Measurements from ENCODE around the gene CLMN. TPM values are rescaled to one million over a fixed set of nuclear protein-coding genes. Genes with fewer than 3 reads are reported as not detected.
A peak's percentile ranks its signal among the peaks of the same experiment; 100 is the strongest.

Gene CLMN
- total RNA-seq, 4 donors from 2014 or later: 6.5 to 10.0 (median 7.9) TPM

DNA sequence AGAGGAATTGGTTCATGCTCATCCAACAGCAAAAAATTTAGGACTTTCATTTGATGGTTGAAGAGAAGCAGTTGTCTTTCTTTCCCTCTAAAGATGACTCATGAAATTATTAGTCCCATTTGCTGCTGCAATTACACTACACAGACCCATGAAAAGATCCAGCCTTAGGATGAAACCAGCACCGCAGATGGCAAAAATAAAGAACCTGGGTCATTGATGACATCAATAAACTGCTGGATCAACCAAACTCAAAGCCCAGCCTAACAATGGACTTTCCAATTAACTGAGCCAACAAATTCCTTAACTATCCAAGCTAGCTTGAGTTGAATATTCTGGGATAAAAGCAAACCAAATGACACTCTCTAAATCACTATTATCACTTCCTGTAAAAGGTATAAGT is 183.1 kb downstream of the CLMN start:
- no peaks in the 10 kb centered on the region for H3K9me3 ChIP-seq
- DNase-seq (ENCODE audit: extremely low spot score): no peak
- TF ChIP-seq POLR2A (IDR thresholded peaks at IDR 0.05; ENCODE audit: low read depth) (no peak), EP300 (IDR thresholded peaks at IDR 0.05) (no peak)
- H3K4me1 ChIP-seq: peaks cover 44 to 76% (median 70%) of the 10 kb centered on the region in 4 donors
- H3K27ac ChIP-seq (replicated peaks in 1 of 4): peak overlapping the region in 2 of 4 donors; percentile 26 to 65
- no peaks in the 10 kb centered on the region for H3K27me3 ChIP-seq
- intact Hi-C loops (cut with DNase I): no loop called here
- WGBS: 86% methylated on average over 1 of the region's 1 CpG
- H3K36me3 ChIP-seq: peaks cover 0 to 19% (median 8%) of the 10 kb centered on the region in 4 donors
- H3K4me3 ChIP-seq: no peak overlapping the region

- H3K27ac ChIP-seq (replicated peaks in 1 of 4): no peak overlapping the region
- 87% methylated on average over 8 of the region's 8 CpGs for WGBS
- peaks cover 0 to 38% (median 16%) of the 10 kb centered on the region in 4 donors for H3K36me3 ChIP-seq
- H3K4me1 ChIP-seq: peaks cover 28 to 54% (median 49%) of the 10 kb centered on the region in 4 donors
- no peak overlapping the region for H3K4me3 ChIP-seq
- TF ChIP-seq POLR2AphosphoS5 (IDR thresholded peaks at IDR 0.05) (no peak), POLR2A (IDR thresholded peaks at IDR 0.05; ENCODE audit: low read depth) (no peak), CTCF (IDR thresholded peaks at IDR 0.05) (no peak)
- intact Hi-C loops (cut with DNase I): no loop called here
- H3K27me3 ChIP-seq: no peaks in the 10 kb centered on the region
- no peaks in the 10 kb centered on the region for H3K9me3 ChIP-seq
- DNase-seq (ENCODE audit: extremely low spot score): no peak
Observed at GRCh38 chr14:95134304-95134933, 185.3 kb downstream of the CLMN start.

- no peak overlapping the region for H3K27ac ChIP-seq (replicated peaks in 1 of 4)
- WGBS: 79% methylated on average over 2 of the region's 2 CpGs
Observed at GRCh38 chr14:95133282-95133681, 186.4 kb downstream of the CLMN start.

GRCh38 chr14:95132760-95133159 is 186.9 kb downstream of the CLMN start:
- no peak for DNase-seq (ENCODE audit: extremely low spot score)
- Histone ChIP-seq H3K4me3 (no peak overlapping the region), H3K4me1 (peaks cover 17 to 40% (median 35%) of the 10 kb centered on the region in 4 donors), H3K9me3 (no peaks in the 10 kb centered on the region), H3K27ac (replicated peaks in 1 of 4) (no peak overlapping the region), H3K36me3 (peaks cover 0 to 46% (median 25%) of the 10 kb centered on the region in 4 donors), H3K27me3 (no peaks in the 10 kb centered on the region)
- intact Hi-C loops (cut with DNase I): no loop called here
- 79% methylated on average over 5 of the region's 5 CpGs for WGBS
- TF ChIP-seq POLR2A (IDR thresholded peaks at IDR 0.05; ENCODE audit: low read depth): no peak
- TF ChIP-seq POLR2AphosphoS5 (IDR thresholded peaks at IDR 0.05): no peak
- TF ChIP-seq CTCF (IDR thresholded peaks at IDR 0.05): no peak
- no peak for TF ChIP-seq EP300 (IDR thresholded peaks at IDR 0.05)

More at GRCh38 chr14:95133282-95133681, 186.4 kb downstream of the CLMN start:
- TF ChIP-seq EP300 (IDR thresholded peaks at IDR 0.05) (no peak), POLR2A (IDR thresholded peaks at IDR 0.05; ENCODE audit: low read depth) (no peak), POLR2AphosphoS5 (IDR thresholded peaks at IDR 0.05) (no peak)
- DNase-seq (ENCODE audit: extremely low spot score): no peak
- intact Hi-C loops (cut with DNase I): no loop called here
- no peaks in the 10 kb centered on the region for H3K27me3 ChIP-seq
- H3K4me1 ChIP-seq: peaks cover 23 to 45% (median 40%) of the 10 kb centered on the region in 4 donors
- H3K4me3 ChIP-seq: no peak overlapping the region
- H3K36me3 ChIP-seq: peaks cover 0 to 46% (median 24%) of the 10 kb centered on the region in 4 donors
- H3K9me3 ChIP-seq: no peaks in the 10 kb centered on the region

Small RNAs within 50 kb of the gene (small RNA-seq; reads per million reads assigned to genes)
- 0.08 to 0.84 (median 0.19) reads per million in 3 donors for gene MIR3173

Other genes starting within 250 kb of the CLMN start
- gene DICER1, start 162.4 kb downstream of the CLMN start, total RNA-seq: 10 to 100 TPM; 43.9 to 72.2 (median 58.4) TPM
- gene SYNE3, start 196.7 kb upstream of the CLMN start, total RNA-seq: 10 to 100 TPM; 14.4 to 18.7 (median 16.6) TPM
- gene GLRX5, start 215.1 kb upstream of the CLMN start, total RNA-seq: 10 to 100 TPM; 34.3 to 51.5 (median 43.5) TPM

Measured in esophagus muscularis mucosa (tissue), 4 donors.